GM18951 (cell line): ENCODE results near the gene VWF.

Experiments used
- POLR2A ChIP-seq: IDR thresholded peaks from 4 replicates; pipeline ENCODE4 v1.6.1; 2011; ENCODE audit warnings: mild to moderate bottlenecking; ENCODE audit not compliant: insufficient read length, insufficient read depth; ENCODE audit errors: extremely low read depth
- in situ Hi-C: fragments of 300-500 bp; cut with MboI; formaldehyde crosslinking; loops from one replicate; pipeline ENCODE4 v1.12.0; 2022; ENCODE audit warnings: low sequenced_read_pairs, mixed read lengths, inconsistent platforms; ENCODE audit not compliant: unreplicated experiment

The VWF gene

GRCh38 chr12:6045438-6045837 lies 79.0 kb downstream of the VWF start:
- in situ Hi-C loops: no loop called here
- TF ChIP-seq POLR2A: no peak

- in situ Hi-C loops: loop anchor here (5.0 kb wide), 1 partner anchor 57 kb away; no protein-coding TSS in a partner anchor
- TF ChIP-seq POLR2A: no peak
Measured at GRCh38 chr12:6044082-6044481, 80.4 kb downstream of the VWF start.

- in situ Hi-C loops: loop anchor here (5.0 kb wide), 1 partner anchor 55 kb away; no protein-coding TSS in a partner anchor
- TF ChIP-seq POLR2A: no peak
Measured at GRCh38 chr12:6042446-6042845, 82.0 kb downstream of the VWF start.

- in situ Hi-C loops: loop anchor here (5.0 kb wide), 1 partner anchor 55 kb away; no protein-coding TSS in a partner anchor
- no peak for TF ChIP-seq POLR2A
Measured at GRCh38 chr12:6041891-6042290, 82.6 kb downstream of the VWF start.

GRCh38 chr12:6040815-6041214 lies 83.7 kb downstream of the VWF start:
- no peak for TF ChIP-seq POLR2A
- in situ Hi-C loops: loop anchor here (5.0 kb wide), 1 partner anchor 54 kb away; no protein-coding TSS in a partner anchor

- TF ChIP-seq POLR2A: no peak
- in situ Hi-C loops: loop anchor here (5.0 kb wide), 1 partner anchor 53 kb away; no protein-coding TSS in a partner anchor
Measured at GRCh38 chr12:6039894-6040601, 84.4 kb downstream of the VWF start.

GRCh38 chr12:6038160-6038559 lies 86.3 kb downstream of the VWF start:
- in situ Hi-C loops: no loop called here
- TF ChIP-seq POLR2A: no peak

- in situ Hi-C loops: no loop called here
- TF ChIP-seq POLR2A: no peak
Measured at GRCh38 chr12:6037459-6037858, 87.0 kb downstream of the VWF start.

GRCh38 chr12:6036509-6036908 lies 88.0 kb downstream of the VWF start:
- TF ChIP-seq POLR2A: no peak
- in situ Hi-C loops: no loop called here

GRCh38 chr12:6034596-6034995 lies 89.9 kb downstream of the VWF start:
- in situ Hi-C loops: no loop called here
- TF ChIP-seq POLR2A: no peak

GRCh38 chr12:6033546-6033945 lies 90.9 kb downstream of the VWF start:
- no peak for TF ChIP-seq POLR2A
- in situ Hi-C loops: no loop called here

GRCh38 chr12:6032726-6033125 lies 91.7 kb downstream of the VWF start:
- in situ Hi-C loops: no loop called here
- TF ChIP-seq POLR2A: no peak

- no peak for TF ChIP-seq POLR2A
- in situ Hi-C loops: no loop called here
Measured at GRCh38 chr12:6031001-6031400, 93.5 kb downstream of the VWF start.

GRCh38 chr12:6030081-6030480 lies 94.4 kb downstream of the VWF start:
- in situ Hi-C loops: no loop called here
- TF ChIP-seq POLR2A: no peak
